GM10266 (cell line): Measurements from ENCODE around the gene EML4.

Experiments used
- DNase-seq: peaks from one replicate; pipeline ENCODE4 v3.0.0; 2012; ENCODE audit errors: extremely low spot score
- TF ChIP-seq, protein P1 (sequence below): IDR thresholded peaks from 2 replicates; pipeline ENCODE4 v1.5.1; 2012; ENCODE audit warnings: mild to moderate bottlenecking, low read depth; ENCODE audit not compliant: control insufficient read depth, insufficient read depth; ENCODE audit errors: missing control alignments

EML4 gene

DNA sequence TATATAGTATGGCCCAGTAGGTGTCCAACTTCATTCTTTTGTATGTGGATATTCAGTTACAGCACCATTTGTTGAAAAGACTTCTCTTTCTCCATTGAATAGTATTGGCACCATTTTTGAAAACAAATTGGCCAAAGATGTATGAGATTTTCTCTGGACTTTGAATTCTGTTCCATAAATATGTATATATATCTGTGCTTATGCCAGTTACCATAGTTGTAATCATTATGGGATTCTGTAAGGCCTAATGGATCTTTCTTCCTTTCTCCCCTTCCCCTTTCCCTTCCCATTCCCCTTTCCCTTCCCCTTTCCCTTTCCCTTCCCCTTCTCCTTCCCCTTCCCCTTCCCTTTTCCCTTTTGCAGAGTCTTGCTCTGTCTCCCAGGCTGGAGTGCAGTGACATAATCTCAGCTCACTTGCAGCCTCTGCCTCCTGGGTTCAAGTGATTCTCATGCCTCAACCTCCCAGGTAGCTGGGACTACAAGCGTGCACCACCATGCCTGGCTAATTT lies 140.9 kb downstream of the EML4 start:
- DNase-seq, result no peak

DNA sequence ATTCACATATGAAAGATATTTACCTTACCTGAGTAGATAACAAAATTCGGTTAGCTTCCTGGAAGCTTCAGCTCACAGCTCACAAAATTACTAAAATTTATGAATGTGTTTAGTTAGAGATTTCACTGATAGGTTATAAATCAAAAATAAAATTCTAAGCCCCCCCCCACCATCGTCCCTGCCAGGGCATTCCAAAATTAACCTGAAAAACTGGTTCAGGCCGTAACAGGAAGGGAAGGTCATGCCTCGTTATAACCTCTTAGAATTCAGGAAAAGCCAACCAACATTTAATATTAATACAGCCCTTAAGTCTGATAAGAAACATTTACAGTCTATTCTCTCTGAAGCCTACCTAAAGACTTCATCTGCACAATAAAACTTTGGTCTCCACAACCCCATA lies 143.0 kb downstream of the EML4 start:
- no peak for DNase-seq
- TF ChIP-seq, protein P1, sequence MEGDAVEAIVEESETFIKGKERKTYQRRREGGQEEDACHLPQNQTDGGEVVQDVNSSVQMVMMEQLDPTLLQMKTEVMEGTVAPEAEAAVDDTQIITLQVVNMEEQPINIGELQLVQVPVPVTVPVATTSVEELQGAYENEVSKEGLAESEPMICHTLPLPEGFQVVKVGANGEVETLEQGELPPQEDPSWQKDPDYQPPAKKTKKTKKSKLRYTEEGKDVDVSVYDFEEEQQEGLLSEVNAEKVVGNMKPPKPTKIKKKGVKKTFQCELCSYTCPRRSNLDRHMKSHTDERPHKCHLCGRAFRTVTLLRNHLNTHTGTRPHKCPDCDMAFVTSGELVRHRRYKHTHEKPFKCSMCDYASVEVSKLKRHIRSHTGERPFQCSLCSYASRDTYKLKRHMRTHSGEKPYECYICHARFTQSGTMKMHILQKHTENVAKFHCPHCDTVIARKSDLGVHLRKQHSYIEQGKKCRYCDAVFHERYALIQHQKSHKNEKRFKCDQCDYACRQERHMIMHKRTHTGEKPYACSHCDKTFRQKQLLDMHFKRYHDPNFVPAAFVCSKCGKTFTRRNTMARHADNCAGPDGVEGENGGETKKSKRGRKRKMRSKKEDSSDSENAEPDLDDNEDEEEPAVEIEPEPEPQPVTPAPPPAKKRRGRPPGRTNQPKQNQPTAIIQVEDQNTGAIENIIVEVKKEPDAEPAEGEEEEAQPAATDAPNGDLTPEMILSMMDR, result no peak

More for the DNA sequence above, 140.9 kb downstream of the EML4 start:
- TF ChIP-seq, protein P1, result no peak

DNA sequence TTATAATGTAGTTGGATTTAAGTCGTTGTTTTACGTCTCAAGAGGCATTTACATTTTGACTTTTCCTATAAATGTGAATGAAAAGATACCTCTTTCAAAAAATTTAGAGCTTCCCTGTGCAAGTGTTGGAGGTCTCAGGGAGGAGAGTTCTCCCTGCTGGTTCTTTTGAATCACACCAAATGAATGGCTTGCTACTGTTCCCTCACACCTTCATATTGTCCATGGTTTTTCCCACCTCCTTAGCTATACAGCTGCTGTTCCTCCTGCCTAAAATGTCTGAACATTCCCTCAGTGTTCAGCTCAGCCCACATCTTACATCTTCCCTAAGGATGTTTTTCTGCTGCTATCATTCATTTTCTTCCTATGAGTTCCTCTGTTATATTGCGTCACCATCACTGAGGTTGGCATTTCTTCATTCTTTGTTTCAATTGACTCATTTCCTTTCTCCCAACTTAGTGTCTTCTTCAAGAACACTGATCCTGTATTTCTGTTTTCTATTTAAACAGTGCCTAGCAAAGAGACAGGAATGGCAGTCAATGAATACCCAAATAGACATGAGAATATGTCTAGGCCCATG lies 145.8 kb downstream of the EML4 start:
- no peak for DNase-seq
- TF ChIP-seq, protein P1, result no peak

DNA sequence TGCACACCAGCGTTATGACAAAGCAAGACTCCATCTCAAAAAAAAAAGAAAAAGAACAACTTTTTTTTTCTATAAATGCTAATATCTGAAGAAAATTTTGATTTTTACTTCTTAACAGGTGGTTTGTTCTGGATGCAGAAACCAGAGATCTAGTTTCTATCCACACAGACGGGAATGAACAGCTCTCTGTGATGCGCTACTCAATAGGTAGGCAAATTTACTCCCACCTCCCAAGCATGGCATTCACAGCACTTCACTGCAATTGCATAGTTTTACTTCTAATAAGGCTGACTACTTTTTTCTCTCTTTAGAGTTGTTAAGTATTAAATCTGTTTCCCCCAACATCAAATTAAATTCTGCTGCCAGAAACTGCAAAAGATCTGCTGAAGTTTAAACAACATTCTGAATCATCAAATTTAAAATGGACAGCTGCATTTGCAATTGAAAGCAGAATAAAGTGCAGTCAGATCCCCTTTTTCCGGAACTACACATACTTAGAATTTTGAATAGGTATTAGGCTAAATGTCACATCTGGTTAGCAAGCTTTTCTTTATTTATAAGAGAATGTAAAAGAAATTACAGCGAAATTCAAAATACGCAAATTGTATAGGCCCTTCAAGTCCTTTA lies 146.8 kb downstream of the EML4 start:
- no peak for DNase-seq
- TF ChIP-seq, protein P1, result no peak

DNA sequence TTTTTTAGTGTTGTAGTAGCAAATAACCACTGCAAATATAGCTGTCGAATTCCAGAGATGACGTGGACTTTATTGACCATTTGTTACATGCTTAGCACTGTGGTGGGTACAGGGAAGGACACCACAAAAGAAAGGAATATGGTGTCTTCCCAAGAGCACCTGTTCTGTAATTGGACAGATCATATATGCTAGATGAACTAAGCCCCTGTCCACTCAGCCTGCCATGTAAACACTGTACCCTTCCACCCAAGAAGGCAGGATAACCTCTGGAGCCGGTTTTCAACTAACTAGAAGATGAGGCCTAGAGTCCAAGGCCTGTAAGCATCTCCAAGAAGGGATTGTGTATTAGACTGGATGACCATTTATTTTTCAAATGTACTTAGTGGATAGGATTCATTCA lies 147.8 kb downstream of the EML4 start:
- no peak for DNase-seq
- TF ChIP-seq, protein P1, result no peak

DNA sequence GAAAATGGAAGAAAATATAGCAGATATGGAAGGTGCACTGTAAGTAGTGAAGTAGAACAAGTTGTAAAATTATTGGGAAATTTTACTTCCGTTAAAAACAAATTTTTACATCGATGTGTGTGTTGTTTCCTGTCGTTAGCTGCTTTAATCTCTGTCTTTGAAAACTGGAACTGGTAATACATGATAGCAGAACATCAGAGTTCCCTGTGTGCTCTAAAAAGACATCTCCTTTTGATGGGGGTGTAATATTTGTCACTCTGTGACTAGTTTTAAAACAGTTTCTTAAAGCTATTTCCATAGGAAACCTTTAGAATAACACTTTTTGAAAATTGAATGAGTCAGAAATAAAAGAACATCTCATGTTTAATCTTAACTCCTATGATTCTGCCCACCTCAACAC lies 148.3 kb downstream of the EML4 start:
- TF ChIP-seq, protein P1, result no peak
- no peak for DNase-seq

DNA sequence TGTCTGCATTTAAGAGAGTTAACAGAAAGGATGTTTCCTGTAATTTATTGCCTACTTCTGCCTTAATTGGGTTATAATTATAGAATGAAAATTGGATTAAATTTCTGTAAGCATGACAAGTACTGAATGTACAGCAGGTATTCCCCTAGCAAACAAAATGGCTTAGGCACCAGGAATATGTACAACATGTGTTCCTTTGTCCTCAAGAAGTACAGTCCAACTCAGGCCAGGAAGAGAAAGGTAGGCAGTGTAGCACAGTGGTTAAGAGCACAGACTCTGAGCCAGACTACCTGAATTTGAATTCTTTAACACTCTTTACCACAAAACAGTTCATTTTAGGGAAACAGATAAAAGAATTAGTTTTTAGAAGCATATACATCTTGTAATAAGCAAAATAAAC lies 148.8 kb downstream of the EML4 start:
- DNase-seq, result no peak
- TF ChIP-seq, protein P1, result no peak
